ENCODE data around the gene CYP39A1.

Gene CYP39A1

GRCh38 chr6:46590765-46591164, 61.9 kb downstream of the CYP39A1 start:
- DNase-seq: no peak

GRCh38 chr6:46586906-46587305, 65.7 kb downstream of the CYP39A1 start:
- DNase-seq: no peak

DNA sequence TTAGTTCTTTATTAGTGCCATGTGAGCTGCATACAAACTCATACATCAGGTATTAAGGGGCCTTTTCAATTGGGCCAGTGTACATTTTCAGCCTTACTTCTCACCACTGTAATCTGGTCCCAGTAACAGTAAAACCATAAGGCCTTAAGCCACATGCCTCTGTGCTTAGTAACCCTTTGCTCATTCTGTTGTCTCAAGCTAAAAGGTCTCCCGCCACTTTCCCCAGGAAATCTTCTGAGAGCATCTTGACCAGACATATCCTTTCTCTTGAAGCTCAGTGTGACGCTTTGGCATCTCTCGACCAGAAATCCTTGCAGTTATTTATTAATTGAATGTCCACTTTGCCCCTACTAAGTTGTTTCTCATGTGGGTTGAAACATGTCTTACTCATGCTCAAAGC, 68.0 kb downstream of the CYP39A1 start:
- no peak for DNase-seq

- no peak for DNase-seq
These were observed 68.9 kb downstream of the CYP39A1 start for GRCh38 chr6:46583721-46584120.

GRCh38 chr6:46583081-46583480, 69.5 kb downstream of the CYP39A1 start:
- no peak for DNase-seq

GRCh38 chr6:46581459-46582177, 71.0 kb downstream of the CYP39A1 start:
- no peak for DNase-seq

DNA sequence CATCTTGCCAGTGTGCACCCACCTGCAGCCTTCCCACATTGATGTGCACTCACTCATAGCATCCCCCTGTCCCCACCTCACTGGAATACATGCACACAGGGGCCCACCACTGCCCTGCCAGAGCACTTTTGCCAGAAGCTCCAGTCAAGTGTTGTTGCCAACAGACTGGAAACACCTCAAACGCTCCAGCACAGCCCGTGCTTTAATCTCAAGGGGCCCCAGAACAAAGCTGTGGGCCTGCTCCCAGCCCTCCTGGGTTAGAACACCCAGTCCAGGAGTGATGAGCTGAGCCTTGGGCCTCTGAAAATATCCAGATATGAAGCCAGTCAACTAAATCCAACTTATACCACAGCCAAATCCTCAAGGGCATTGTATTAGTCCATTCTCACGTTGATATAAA, 77.1 kb downstream of the CYP39A1 start:
- no peak for DNase-seq

- no peak for DNase-seq
These were observed 79.5 kb downstream of the CYP39A1 start for GRCh38 chr6:46573140-46573539.

- no peak for DNase-seq
These were observed 87.1 kb downstream of the CYP39A1 start for GRCh38 chr6:46565531-46565930.

GRCh38 chr6:46563924-46564323, 88.7 kb downstream of the CYP39A1 start:
- no peak for DNase-seq

DNA sequence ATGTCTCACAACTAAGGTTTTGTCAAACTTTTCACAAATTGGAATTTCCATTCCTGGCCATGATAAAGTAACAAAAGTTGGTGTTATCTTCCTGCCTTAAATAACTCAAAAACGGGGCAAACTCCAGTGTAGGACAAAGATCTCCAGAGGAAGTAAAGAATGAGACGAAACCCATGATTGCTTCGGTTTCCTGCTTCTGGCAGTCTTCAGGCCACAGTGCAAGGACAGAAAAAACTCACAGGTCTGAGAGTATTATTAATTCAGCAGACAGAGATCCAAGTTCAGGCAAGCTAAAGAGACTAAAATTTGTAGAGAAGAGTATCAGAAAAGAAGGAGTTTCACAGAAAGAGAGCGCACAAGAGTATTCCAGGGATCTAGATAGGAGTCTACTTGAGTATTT, 96.6 kb downstream of the CYP39A1 start:
- DNase-seq: no peak

- no peak for DNase-seq
These were observed 97.5 kb downstream of the CYP39A1 start for GRCh38 chr6:46555129-46555528.

- DNase-seq: no peak
These were observed 103.5 kb downstream of the CYP39A1 start for GRCh38 chr6:46549155-46549554.

- no peak for DNase-seq
These were observed 111.1 kb downstream of the CYP39A1 start for GRCh38 chr6:46541556-46541955.

- no peak for DNase-seq
These were observed 112.8 kb downstream of the CYP39A1 start for GRCh38 chr6:46539866-46540265.

GRCh38 chr6:46538800-46539480, 113.7 kb downstream of the CYP39A1 start:
- DNase-seq: no peak

- no peak for DNase-seq
These were observed 121.7 kb downstream of the CYP39A1 start for GRCh38 chr6:46530896-46531295.

GRCh38 chr6:46528961-46529750, 123.5 kb downstream of the CYP39A1 start:
- DNase-seq: no peak

GRCh38 chr6:46526607-46527006, 126.0 kb downstream of the CYP39A1 start:
- DNase-seq: no peak

DNA sequence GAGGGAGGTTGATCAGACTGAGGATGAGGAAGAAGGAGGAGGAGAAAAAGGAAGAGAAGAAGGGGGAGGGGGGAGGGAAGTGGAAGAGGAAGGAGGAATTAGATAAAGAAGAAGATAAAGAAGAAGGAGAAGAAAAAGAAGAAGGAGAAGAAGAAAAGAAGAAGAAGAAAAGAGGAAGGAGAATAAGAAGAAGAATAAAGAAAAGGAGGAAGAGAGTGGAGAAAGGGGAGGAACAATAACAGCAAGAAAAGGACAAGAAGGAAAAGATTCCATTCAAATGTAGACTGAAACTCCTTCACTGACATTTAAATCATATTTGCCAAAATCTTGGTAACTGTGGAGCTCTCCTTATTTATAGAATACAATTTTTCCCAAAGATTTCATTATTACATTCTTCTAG, 127.0 kb downstream of the CYP39A1 start:
- no peak for DNase-seq

DNA sequence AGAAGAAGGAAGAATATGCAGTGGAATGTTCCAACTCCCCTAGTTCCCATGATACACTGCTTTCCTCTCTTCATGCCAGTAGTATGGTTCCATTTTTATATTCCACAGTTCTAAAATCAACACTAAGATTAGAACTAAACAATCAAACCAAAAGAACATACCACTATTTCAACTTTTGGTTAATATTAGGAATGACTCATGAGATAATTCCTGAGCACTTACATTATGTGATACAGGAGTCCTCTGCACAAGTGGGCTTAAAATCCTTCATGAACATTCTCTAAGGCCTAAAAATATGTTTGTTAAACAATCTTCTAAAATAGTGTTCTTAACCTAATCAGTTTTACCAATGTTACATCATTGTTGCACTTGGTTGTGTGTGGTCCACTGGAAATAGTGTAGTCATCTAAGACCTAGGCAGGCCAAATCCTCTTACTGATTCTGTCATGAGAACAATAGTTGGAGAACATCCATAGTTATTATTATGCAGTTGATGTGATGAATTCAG, 131.1 kb downstream of the CYP39A1 start:
- DNase-seq: no peak

GRCh38 chr6:46517202-46517601, 135.4 kb downstream of the CYP39A1 start:
- DNase-seq: no peak

- DNase-seq: peak in 1 of 14 donors; percentile 4
These were observed 139.1 kb downstream of the CYP39A1 start for GRCh38 chr6:46513533-46513932.
